CD4-positive, alpha-beta T cell treated with Interferon gamma for 1 hour (primary cell): ENCODE results near the gene NARS2.

ENCODE experiments used
- DNase-seq: peaks from one replicate; pipeline ENCODE4 v3.0.0-alpha.2; 2020

Gene NARS2

GRCh38 chr11:78429660-78430059 lies 145.0 kb downstream of the NARS2 start:
- no peak for DNase-seq

- DNase-seq: no peak
These were observed 145.5 kb downstream of the NARS2 start for GRCh38 chr11:78429209-78429608.

GRCh38 chr11:78428773-78429172 lies 145.9 kb downstream of the NARS2 start:
- no peak for DNase-seq

GRCh38 chr11:78428266-78428636 lies 146.4 kb downstream of the NARS2 start:
- DNase-seq: no peak

- peak; percentile 11 for DNase-seq
These were observed 146.9 kb downstream of the NARS2 start for GRCh38 chr11:78427615-78428265.

GRCh38 chr11:78426845-78427244 lies 147.8 kb downstream of the NARS2 start:
- no peak for DNase-seq

GRCh38 chr11:78425399-78426070 lies 149.1 kb downstream of the NARS2 start:
- no peak for DNase-seq

GRCh38 chr11:78424334-78425270 lies 150.1 kb downstream of the NARS2 start:
- DNase-seq: peak; percentile 35

- no peak for DNase-seq
These were observed 151.4 kb downstream of the NARS2 start for GRCh38 chr11:78423241-78423640.

GRCh38 chr11:78420796-78421209 lies 153.9 kb downstream of the NARS2 start:
- DNase-seq: peak; percentile 74

- peak; percentile 35 for DNase-seq
These were observed 154.4 kb downstream of the NARS2 start for GRCh38 chr11:78420255-78420764.

- peak; percentile 61 for DNase-seq
These were observed 155.3 kb downstream of the NARS2 start for GRCh38 chr11:78419327-78419726.

- DNase-seq: no peak
These were observed 156.0 kb downstream of the NARS2 start for GRCh38 chr11:78418584-78419211.

GRCh38 chr11:78417888-78418583 lies 156.6 kb downstream of the NARS2 start:
- DNase-seq: peak; percentile 83

- DNase-seq: no peak
These were observed 157.3 kb downstream of the NARS2 start, which contains the start of gene GAB2 for GRCh38 chr11:78417175-78417887. TSS of gene GAB2 (minus strand) at chr11:78417820. CDS start at chr11:78417720, 100 bp downstream.

- peak; percentile 82 for DNase-seq
These were observed 158.1 kb downstream of the NARS2 start for GRCh38 chr11:78416285-78417174.

GRCh38 chr11:78415338-78415737 lies 159.3 kb downstream of the NARS2 start:
- DNase-seq: no peak

- no peak for DNase-seq
These were observed 160.2 kb downstream of the NARS2 start for GRCh38 chr11:78414321-78415051.

GRCh38 chr11:78408619-78409018 lies 166.0 kb downstream of the NARS2 start:
- no peak for DNase-seq
